Pulmonary artery endothelial cell (primary cell): ENCODE results near the gene DUSP7. TPM values are rescaled to one million over a fixed set of nuclear protein-coding genes. Genes with fewer than 3 reads are reported as not detected.
A peak's percentile ranks its signal among the peaks of the same experiment; 100 is the strongest.

Experiments used
- DNase-seq: peaks from one replicate; pipeline ENCODE4 v3.0.0-alpha.2; 2011; ENCODE audit warnings: low read depth, low spot score
- total RNA-seq: library from RNA; depleted of rRNA; stranded (reverse); fragments of >200 nt; gene quantifications from 2 replicates; pipeline ENCODE4 v1.2.3, GENCODE V29; 2014

Gene DUSP7
- total RNA-seq, 1 donor from 2014 or later, result 10.7 TPM

- no peak for DNase-seq
These were observed 45.9 kb downstream of the DUSP7 start for GRCh38 chr3:52010431-52010830.

GRCh38 chr3:52007291-52007690, 49.1 kb downstream of the DUSP7 start:
- DNase-seq, result no peak

GRCh38 chr3:52006820-52007133, 49.6 kb downstream of the DUSP7 start:
- no peak for DNase-seq

- no peak for DNase-seq
These were observed 50.2 kb downstream of the DUSP7 start for GRCh38 chr3:52006017-52006819.

- DNase-seq, result peak; percentile 22
These were observed 50.8 kb downstream of the DUSP7 start for GRCh38 chr3:52005571-52005986.

GRCh38 chr3:52004906-52005395, 51.4 kb downstream of the DUSP7 start:
- DNase-seq, result no peak

GRCh38 chr3:52004163-52004787, 52.1 kb downstream of the DUSP7 start:
- DNase-seq, result no peak

GRCh38 chr3:52002748-52003147, 53.6 kb downstream of the DUSP7 start:
- no peak for DNase-seq

- DNase-seq, result peak; percentile 20
These were observed 54.9 kb downstream of the DUSP7 start for GRCh38 chr3:52001443-52001974.

GRCh38 chr3:51999846-52000245, 56.5 kb downstream of the DUSP7 start:
- DNase-seq, result no peak

Other genes with a start within 250 kb of the DUSP7 start
- not detected in 2 replicates for gene IQCF2, start 195.0 kb downstream of the DUSP7 start, total RNA-seq
- not detected in 2 replicates for gene IQCF5, start 181.0 kb downstream of the DUSP7 start, total RNA-seq
- gene IQCF1, start 153.2 kb downstream of the DUSP7 start, total RNA-seq, result 0.13 TPM in 1 of 2 replicates, not detected in the other
- gene RRP9, start 114.7 kb downstream of the DUSP7 start, total RNA-seq, result 33.2 and 50.7 TPM in 2 replicates
- 10.1 and 11.7 TPM in 2 replicates for gene PARP3, start 114.2 kb downstream of the DUSP7 start, total RNA-seq
- gene GPR62, start 101.2 kb downstream of the DUSP7 start, total RNA-seq, result 0.07 TPM in 2 replicates
- 31.1 and 32.2 TPM in 2 replicates for gene PCBP4, start 89.1 kb downstream of the DUSP7 start, total RNA-seq
- 12.1 and 17.8 TPM in 2 replicates for gene ABHD14B, start 82.5 kb downstream of the DUSP7 start, total RNA-seq
- 5.0 and 6.7 TPM in 2 replicates for gene ABHD14A, start 81.5 kb downstream of the DUSP7 start, total RNA-seq
- 14.6 and 23.7 TPM in 2 replicates for gene ACY1, start 73.0 kb downstream of the DUSP7 start, total RNA-seq
- gene RPL29, start 60.7 kb downstream of the DUSP7 start, total RNA-seq, result 990 and 1,401 TPM in 2 replicates
- gene POC1A, start 97.9 kb upstream of the DUSP7 start, total RNA-seq, result 14.9 and 21.2 TPM in 2 replicates
- 44.6 and 58.4 TPM in 2 replicates for gene ALAS1, start 141.6 kb upstream of the DUSP7 start, total RNA-seq
- gene TLR9, start 169.1 kb upstream of the DUSP7 start, total RNA-seq, result 0.04 TPM in 1 of 2 replicates, not detected in the other
- 117 and 154 TPM in 2 replicates for gene TWF2, start 182.6 kb upstream of the DUSP7 start, total RNA-seq
- 15.5 and 15.9 TPM in 2 replicates for gene PPM1M, start 189.2 kb upstream of the DUSP7 start, total RNA-seq
- gene WDR82, start 222.1 kb upstream of the DUSP7 start, total RNA-seq, result 98.5 and 108 TPM in 2 replicates
- gene GLYCTK, start 231.3 kb upstream of the DUSP7 start, total RNA-seq, result 14.3 and 20.6 TPM in 2 replicates